Naive B cell (primary cell): ENCODE results near the gene ACRV1. TPM values are rescaled to one million over a fixed set of nuclear protein-coding genes. Genes with fewer than 3 reads are reported as not detected.

Source experiments
- ATAC-seq, 2 donors: fragments of 150-1000 bp; cut with Tn5 transposase; 2 replicates each; pipeline ENCODE4 v1.10.0; 2021; ENCODE audit warnings: low read depth in 2 of 2, mild to moderate bottlenecking in 2 of 2, moderate library complexity in 2 of 2
- DNase-seq: peaks from one replicate; pipeline ENCODE4 v3.0.0; 2022
- H3K27ac Mint-ChIP-seq, 6 donors: one replicate each; pipeline ENCODE4 v1.8.0; 2020 to 2022; ENCODE audit warnings: mild to moderate bottlenecking in 6 of 6, mixed read lengths in 6 of 6, moderate library complexity in 5 of 6, inconsistent platforms in 2 of 6
- H3K27me3 Mint-ChIP-seq, 3 donors: one replicate each; pipeline ENCODE4 v1.8.0; 2021 to 2022; ENCODE audit warnings: mixed read lengths in 3 of 3, mild to moderate bottlenecking in 1 of 3
- H3K36me3 Mint-ChIP-seq, 2 donors: one replicate each; pipeline ENCODE4 v1.8.0; 2020 to 2022; ENCODE audit warnings: mixed read lengths in 2 of 2, inconsistent platforms in 1 of 2, mild to moderate bottlenecking in 1 of 2
- H3K4me1 Mint-ChIP-seq, 3 donors: one replicate each; pipeline ENCODE4 v1.8.0; 2020 to 2022; ENCODE audit warnings: mixed read lengths in 3 of 3, inconsistent platforms in 1 of 3, mild to moderate bottlenecking in 1 of 3, moderate library complexity in 1 of 3
- H3K4me3 Mint-ChIP-seq, 8 donors: one replicate each; pipeline ENCODE4 v1.8.0; 2020 to 2022; ENCODE audit warnings: mild to moderate bottlenecking in 8 of 8, mixed read lengths in 8 of 8, moderate library complexity in 8 of 8, inconsistent platforms in 2 of 8
- H3K9me3 Mint-ChIP-seq, 7 donors: one replicate each; pipeline ENCODE4 v1.8.0; 2020 to 2022; ENCODE audit warnings: mixed read lengths in 7 of 7, mild to moderate bottlenecking in 5 of 7, inconsistent platforms in 2 of 7, moderate library complexity in 1 of 7
- polyA plus RNA-seq, 6 donors: library from polyadenylated mRNA; unstranded; fragments of 300-500 nt; fragmentation: Illumina TruSeq; gene quantifications; one replicate each; pipeline ENCODE4 v1.2.3, GENCODE V29; 2021; ENCODE audit warnings: low read depth in 6 of 6

The ACRV1 gene
- polyA plus RNA-seq, 6 donors from 2014 or later: 0.14 TPM; not detected in 5

DNA sequence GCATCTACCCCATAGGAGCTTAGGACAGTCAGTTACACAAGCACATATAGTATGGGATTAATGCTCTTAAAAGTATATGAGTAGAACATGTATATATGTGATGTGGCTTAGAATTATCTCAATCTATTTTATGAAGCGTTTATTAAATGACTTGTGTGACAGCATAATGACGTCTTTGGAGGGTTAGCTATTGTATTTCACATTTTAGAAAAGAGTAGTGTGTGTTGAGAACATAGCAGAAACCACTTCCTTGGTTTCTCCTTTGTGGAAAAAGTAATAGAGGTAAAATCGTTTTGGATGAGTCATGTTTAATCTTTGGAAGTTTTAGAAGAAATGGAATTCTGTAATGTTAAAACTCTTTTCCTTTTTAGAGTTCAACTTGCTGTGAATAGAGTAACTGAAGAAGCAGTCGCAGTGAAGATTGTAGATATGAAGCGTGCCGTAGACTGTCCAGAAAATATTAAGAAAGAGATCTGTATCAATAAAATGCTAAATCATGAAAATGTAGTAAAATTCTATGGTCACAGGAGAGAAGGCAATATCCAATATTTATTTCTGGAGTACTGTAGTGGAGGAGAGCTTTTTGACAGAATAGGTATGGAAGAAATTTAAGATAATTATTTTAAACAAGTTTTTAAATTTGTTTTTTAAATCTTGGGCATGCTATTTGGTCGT is 53.3 kb downstream of the ACRV1 start:
- Mint-ChIP-seq H3K9me3 (no peaks in the 10 kb centered on the region), H3K27ac (no peak overlapping the region), H3K4me1 (peaks cover 15 to 19% (median 19%) of the 10 kb centered on the region in 3 donors)

DNA sequence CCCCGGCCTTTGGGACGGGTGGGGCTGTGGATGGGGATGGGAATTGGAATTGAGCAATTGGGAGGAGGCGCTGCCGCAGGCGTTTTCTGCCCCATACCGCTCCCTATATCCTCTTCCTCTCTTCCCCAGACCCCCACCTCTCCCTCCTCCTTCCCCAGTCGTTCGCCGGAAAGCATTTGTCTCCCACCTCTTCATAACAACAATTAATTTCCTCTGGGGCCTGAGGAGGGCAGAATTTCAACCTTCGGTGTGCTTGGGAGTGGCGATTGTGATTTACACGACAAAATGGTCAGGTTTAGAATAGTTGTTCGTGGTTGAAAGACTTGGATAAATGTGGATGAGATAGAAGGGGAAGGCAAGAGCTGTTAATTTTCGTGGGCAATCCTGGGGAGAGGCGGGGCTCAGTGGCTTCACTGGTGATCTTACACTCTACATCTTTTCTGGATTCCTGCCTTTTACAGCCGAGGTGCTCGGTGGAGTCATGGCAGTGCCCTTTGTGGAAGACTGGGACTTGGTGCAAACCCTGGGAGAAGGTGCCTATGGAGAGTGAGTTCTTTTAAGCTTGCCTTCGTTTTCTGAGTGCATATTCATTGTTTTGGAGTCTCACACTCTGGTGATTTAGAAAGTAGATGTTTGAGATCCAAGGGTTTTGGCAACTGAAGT is 54.2 kb downstream of the ACRV1 start:
- Mint-ChIP-seq H3K4me3 (peak overlapping the region; percentile 93 to 98 (median 97)), H3K4me1 (peaks cover 15 to 19% (median 19%) of the 10 kb centered on the region in 3 donors), H3K27me3 (no peaks in the 10 kb centered on the region), H3K36me3 (no peaks in the 10 kb centered on the region), H3K27ac (peak overlapping the region; percentile 39 to 99 (median 96)), H3K9me3 (no peaks in the 10 kb centered on the region)
- peak; percentile 32 to 40 for ATAC-seq
- peak; percentile 28 for DNase-seq

More for the DNA sequence above, 53.3 kb downstream of the ACRV1 start:
- DNase-seq (no peak), ATAC-seq (no peak)
- Mint-ChIP-seq H3K27me3 (no peaks in the 10 kb centered on the region), H3K4me3 (peak overlapping the region in 5 of 8 donors; percentile 36 to 98 (median 94)), H3K36me3 (no peaks in the 10 kb centered on the region)

DNA sequence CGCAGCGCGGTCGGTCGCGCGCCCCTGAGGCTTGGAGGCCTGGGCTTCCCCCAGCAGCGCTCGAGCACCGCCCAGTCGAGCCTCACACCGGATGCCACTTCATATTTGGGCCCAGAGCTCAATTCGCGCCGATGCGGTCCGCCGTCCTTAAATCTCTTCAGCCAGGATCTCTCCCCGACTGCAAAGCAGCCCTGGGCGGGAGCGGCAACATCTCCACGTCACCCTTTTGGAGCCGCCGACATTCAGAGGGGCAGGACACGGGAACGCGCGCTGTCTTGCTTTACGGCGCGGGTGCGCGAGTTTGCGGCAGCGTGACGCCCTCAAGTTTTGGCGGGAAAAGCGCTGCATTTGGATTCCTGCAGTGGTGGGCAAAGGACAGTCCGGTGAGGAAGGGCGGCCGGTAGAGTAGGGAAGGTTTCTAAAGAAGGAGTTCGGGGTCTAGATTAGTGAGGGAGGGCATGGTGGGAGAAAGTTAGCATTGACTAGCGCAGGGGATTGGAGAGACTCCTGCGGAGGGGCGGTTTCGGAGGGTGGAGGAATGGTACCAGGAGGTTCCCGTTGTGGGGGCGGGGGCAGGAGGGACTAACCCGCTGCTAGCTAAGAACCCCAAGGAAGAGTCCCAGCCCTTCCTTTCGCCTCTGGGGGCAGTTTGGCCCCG is 54.9 kb downstream of the ACRV1 start:
- peak; percentile 81 for DNase-seq
- Mint-ChIP-seq H3K9me3 (no peaks in the 10 kb centered on the region), H3K27ac (peak overlapping the region; percentile 93 to 99 (median 98)), H3K4me3 (peak overlapping the region; percentile 93 to 98 (median 97)), H3K27me3 (no peaks in the 10 kb centered on the region), H3K36me3 (peaks cover 0 to 2% of the 10 kb centered on the region in 2 donors), H3K4me1 (peaks cover 15 to 19% (median 19%) of the 10 kb centered on the region in 3 donors)
- ATAC-seq: peak; percentile 95

GRCh38 chr11:125625225-125625629 is 55.4 kb downstream of the ACRV1 start:
- Mint-ChIP-seq H3K9me3 (no peaks in the 10 kb centered on the region), H3K36me3 (peaks cover 0 to 4% of the 10 kb centered on the region in 2 donors), H3K4me3 (peak overlapping the region; percentile 93 to 98 (median 97)), H3K27me3 (no peaks in the 10 kb centered on the region), H3K27ac (peak overlapping the region; percentile 93 to 99 (median 98)), H3K4me1 (peaks cover 15 to 19% (median 19%) of the 10 kb centered on the region in 3 donors)
- no peak for DNase-seq
- no peak for ATAC-seq

GRCh38 chr11:125624756-125625213 is 55.9 kb downstream of the ACRV1 start, which contains the start of gene CHEK1:
Gene CHEK1, plus strand, starts transcription at chr11:125625163. Its CDS starts 1,606 bp downstream, at chr11:125626769.
- Mint-ChIP-seq H3K27ac (peak within 1 kb of the TSS; percentile 93 to 99 (median 98)), H3K36me3 (peaks cover 0 to 5% of the 10 kb centered on the region in 2 donors), H3K4me1 (peaks cover 15 to 19% (median 19%) of the 10 kb centered on the region in 3 donors), H3K4me3 (peak within 1 kb of the TSS; percentile 93 to 98 (median 97)), H3K9me3 (no peaks in the 10 kb centered on the region), H3K27me3 (no peaks in the 10 kb centered on the region)
- DNase-seq: no peak
- ATAC-seq: no peak

DNA sequence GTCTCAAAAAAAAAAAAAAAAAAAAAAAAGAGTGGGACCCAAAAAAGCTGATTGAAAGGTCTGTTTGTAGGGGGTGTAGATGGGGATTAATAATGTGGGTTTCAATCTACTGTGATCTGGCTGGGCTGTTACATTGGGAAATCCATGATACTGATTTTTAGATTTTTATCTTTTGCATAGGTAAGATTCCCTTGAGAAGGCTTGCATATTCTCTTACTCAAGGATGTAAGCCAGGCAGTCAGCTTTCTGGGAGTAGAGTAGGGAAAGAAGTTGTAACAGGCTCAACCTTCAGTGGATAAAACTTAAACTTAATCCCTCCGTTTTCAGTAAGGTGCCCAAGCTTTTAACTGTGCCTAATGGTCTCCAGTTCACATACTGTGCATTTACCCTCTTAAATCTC is 57.6 kb downstream of the ACRV1 start:
- DNase-seq (no peak), ATAC-seq (no peak)
- Mint-ChIP-seq H3K27ac (peak overlapping the region in 1 of 6 donors; percentile 47), H3K36me3 (peaks cover 0 to 11% of the 10 kb centered on the region in 2 donors), H3K4me3 (peak overlapping the region in 2 of 8 donors; percentile 15 to 98), H3K4me1 (peaks cover 15 to 19% (median 19%) of the 10 kb centered on the region in 3 donors), H3K9me3 (no peaks in the 10 kb centered on the region), H3K27me3 (no peaks in the 10 kb centered on the region)

GRCh38 chr11:125621995-125622394 is 58.7 kb downstream of the ACRV1 start:
- Mint-ChIP-seq H3K27me3 (no peaks in the 10 kb centered on the region), H3K4me3 (peak overlapping the region in 1 of 8 donors; percentile 61), H3K27ac (no peak overlapping the region)

More at GRCh38 chr11:125621995-125622394, 58.7 kb downstream of the ACRV1 start:
- Mint-ChIP-seq H3K4me1 (peaks cover 15 to 19% (median 19%) of the 10 kb centered on the region in 3 donors), H3K9me3 (no peaks in the 10 kb centered on the region), H3K36me3 (peaks cover 0 to 14% of the 10 kb centered on the region in 2 donors)
- no peak for ATAC-seq
- DNase-seq: no peak

Other genes with a start within 250 kb of the ACRV1 start
- gene FEZ1, start 184.6 kb downstream of the ACRV1 start, polyA plus RNA-seq: 1 to 10 TPM in 1 of 6 donors, under 1 TPM in 2, not detected in 3; 0.22 to 1.1 (median 0.86) TPM
- 10 to 100 TPM; 36.4 to 83.5 (median 51.2) TPM for gene EI24, start 111.4 kb downstream of the ACRV1 start, polyA plus RNA-seq
- gene STT3A, start 88.0 kb downstream of the ACRV1 start, polyA plus RNA-seq: 10 to 100 TPM; 14.3 to 56.7 (median 33.4) TPM
- 1 to 10 TPM; 1.7 to 4.1 (median 2.3) TPM for gene CHEK1, start 55.7 kb downstream of the ACRV1 start, polyA plus RNA-seq
- not detected for gene PATE1, start 65.4 kb upstream of the ACRV1 start, polyA plus RNA-seq
- not detected for gene PATE2, start 98.0 kb upstream of the ACRV1 start, polyA plus RNA-seq
- not detected for gene PATE3, start 107.3 kb upstream of the ACRV1 start, polyA plus RNA-seq
- not detected for gene PATE4, start 152.5 kb upstream of the ACRV1 start, polyA plus RNA-seq
- gene HYLS1, start 206.8 kb upstream of the ACRV1 start, polyA plus RNA-seq: 10 to 100 TPM; 13.4 to 22.7 (median 16.4) TPM
- 10 to 100 TPM in 2 of 6 donors, 1 to 10 TPM in 4; 6.2 to 12.1 (median 7.9) TPM for gene PUS3, start 222.4 kb upstream of the ACRV1 start, polyA plus RNA-seq
- under 1 TPM in 1 of 6 donors, not detected in 5; 0.34 TPM for gene DDX25, start 223.7 kb upstream of the ACRV1 start, polyA plus RNA-seq